ENCODE results near the gene TLCD5. TPM values are rescaled to one million over a fixed set of nuclear protein-coding genes. Genes with fewer than 3 reads are reported as not detected.

The TLCD5 gene
- total RNA-seq, 1 experiment from 2014 or later: 7.1 TPM

DNA sequence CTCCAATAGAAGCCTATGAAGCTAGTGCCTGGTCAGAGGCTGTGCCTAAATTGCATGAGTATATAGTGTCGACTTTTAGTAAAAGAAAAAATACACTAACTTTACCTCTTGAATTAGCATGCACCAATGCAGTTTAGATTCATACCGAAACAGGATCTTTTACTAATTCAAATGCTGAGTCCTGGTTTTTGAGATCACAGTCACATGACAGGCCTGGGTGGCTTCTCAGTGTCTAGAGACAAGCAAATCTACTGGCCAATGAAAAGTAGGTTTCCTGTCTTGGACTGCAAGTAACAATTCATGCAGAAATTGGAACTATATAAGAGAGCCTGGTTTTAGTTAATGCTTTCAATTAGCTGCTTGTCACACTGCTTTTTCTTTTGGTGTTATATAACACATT is 18.3 kb downstream of the TLCD5 start:
- Histone ChIP-seq H3K79me1 (ENCODE audit: insufficient read depth, low read depth, low read length, poor library complexity, severe bottlenecking) (peaks cover 7% of the 10 kb centered on the region), H2AK5ac (ENCODE audit: insufficient read length, low read length) (no peak overlapping the region), H3K4me2 (ENCODE audit: insufficient read depth, insufficient read length, low read length) (no peak overlapping the region), H2BK5ac (ENCODE audit: insufficient read length, low read length) (no peak overlapping the region), H3K27ac (ENCODE audit: insufficient read length, low read depth, low read length) (no peak overlapping the region), H3K23ac (ENCODE audit: insufficient read length, low read depth, low read length) (no peak overlapping the region), H3K27me3 (ENCODE audit: insufficient read depth, low read length) (no peaks in the 10 kb centered on the region), H3K4ac (ENCODE audit: low read depth, low read length) (no peak overlapping the region), H3K9me3 (ENCODE audit: control insufficient read depth, low read depth, low read length) (no peaks in the 10 kb centered on the region), H2AFZ (ENCODE audit: low read length) (no peak overlapping the region), H4K8ac (replicated peaks; ENCODE audit: insufficient read length, low read depth, low read length) (no peak overlapping the region), H3K18ac (ENCODE audit: insufficient read length, low read depth, low read length) (no peak overlapping the region), H4K5ac (ENCODE audit: insufficient read length, low read depth, low read length) (no peak overlapping the region), H3K79me2 (ENCODE audit: insufficient read depth, low read length) (peaks cover 10% of the 10 kb centered on the region), H4K20me1 (ENCODE audit: control insufficient read depth, insufficient read depth, insufficient read length) (no peaks in the 10 kb centered on the region), H3K56ac (ENCODE audit: insufficient read length, low read depth, low read length) (no peak overlapping the region), H3T11ph (ENCODE audit: low read length) (no peak overlapping the region), H3K23me2 (ENCODE audit: insufficient read length, low read depth, low read length, poor library complexity, severe bottlenecking) (no peaks in the 10 kb centered on the region), H2BK15ac (ENCODE audit: low read depth, low read length) (no peak overlapping the region), H3K14ac (ENCODE audit: insufficient read depth, low read length) (no peak overlapping the region), H3K9ac (ENCODE audit: extremely low read depth, insufficient read length, low read length) (no peak overlapping the region), H2BK12ac (ENCODE audit: insufficient read length, low read depth, low read length) (no peak overlapping the region), H3K4me1 (ENCODE audit: insufficient read depth, low read length) (peaks cover 6% of the 10 kb centered on the region; the same call in 1 of the 2 replicates), H4K91ac (ENCODE audit: insufficient read length, low read depth, low read length) (no peak overlapping the region), H2BK120ac (ENCODE audit: low read depth, low read length, poor library complexity, severe bottlenecking) (no peak overlapping the region), H2BK20ac (ENCODE audit: low read depth, low read length, poor library complexity, severe bottlenecking) (no peak overlapping the region)
- TF ChIP-seq, protein P1, sequence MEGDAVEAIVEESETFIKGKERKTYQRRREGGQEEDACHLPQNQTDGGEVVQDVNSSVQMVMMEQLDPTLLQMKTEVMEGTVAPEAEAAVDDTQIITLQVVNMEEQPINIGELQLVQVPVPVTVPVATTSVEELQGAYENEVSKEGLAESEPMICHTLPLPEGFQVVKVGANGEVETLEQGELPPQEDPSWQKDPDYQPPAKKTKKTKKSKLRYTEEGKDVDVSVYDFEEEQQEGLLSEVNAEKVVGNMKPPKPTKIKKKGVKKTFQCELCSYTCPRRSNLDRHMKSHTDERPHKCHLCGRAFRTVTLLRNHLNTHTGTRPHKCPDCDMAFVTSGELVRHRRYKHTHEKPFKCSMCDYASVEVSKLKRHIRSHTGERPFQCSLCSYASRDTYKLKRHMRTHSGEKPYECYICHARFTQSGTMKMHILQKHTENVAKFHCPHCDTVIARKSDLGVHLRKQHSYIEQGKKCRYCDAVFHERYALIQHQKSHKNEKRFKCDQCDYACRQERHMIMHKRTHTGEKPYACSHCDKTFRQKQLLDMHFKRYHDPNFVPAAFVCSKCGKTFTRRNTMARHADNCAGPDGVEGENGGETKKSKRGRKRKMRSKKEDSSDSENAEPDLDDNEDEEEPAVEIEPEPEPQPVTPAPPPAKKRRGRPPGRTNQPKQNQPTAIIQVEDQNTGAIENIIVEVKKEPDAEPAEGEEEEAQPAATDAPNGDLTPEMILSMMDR (conservative IDR thresholded peaks at IDR 0.05): no peak
- Mint-ChIP-seq H3K4me3 (no peak overlapping the region), H3K36me3 (ENCODE audit: insufficient read depth in 1 of 3, low read depth in 3 of 3) (no peaks in the 10 kb centered on the region), H3K4me1 (peaks cover 30 to 31% of the 10 kb centered on the region in 2 experiments), H3K27ac (no peak overlapping the region), H3K9me3 (no peaks in the 10 kb centered on the region), H3K27me3 (ENCODE audit: low read depth) (no peaks in the 10 kb centered on the region)
- no peak for DNase-seq
- WGBS (ENCODE audit: extremely low coverage, insufficient read length, low lambda C conversion rate): no CpG with 5 or more reads among the region's 2 CpGs
